Type B pancreatic cell (in vitro differentiated cells): Measurements from ENCODE around the gene ADPRHL1. TPM values are rescaled to one million over a fixed set of nuclear protein-coding genes. Genes with fewer than 3 reads are reported as not detected.

Source experiments
- DNase-seq: peaks from one replicate; pipeline ENCODE4 v3.0.0; 2021; ENCODE audit warnings: mixed read lengths; ENCODE audit not compliant: unreplicated experiment; ENCODE audit errors: extremely low spot score
- H3K27ac Mint-ChIP-seq: 2 replicates; pipeline ENCODE4 v1.8.0; 2021; ENCODE audit warnings: mild to moderate bottlenecking, mixed read lengths
- H3K27me3 Mint-ChIP-seq: 2 replicates; pipeline ENCODE4 v1.8.0; 2021; ENCODE audit warnings: mixed read lengths
- H3K36me3 Mint-ChIP-seq: 2 replicates; pipeline ENCODE4 v1.8.0; 2021; ENCODE audit warnings: mixed read lengths
- H3K4me1 Mint-ChIP-seq: one replicate; pipeline ENCODE4 v1.8.0; 2021; ENCODE audit warnings: mixed read lengths; ENCODE audit not compliant: unreplicated experiment
- H3K4me3 Mint-ChIP-seq: 2 replicates; pipeline ENCODE4 v1.8.0; 2021; ENCODE audit warnings: mild to moderate bottlenecking, mixed read lengths
- H3K9me3 Mint-ChIP-seq: 2 replicates; pipeline ENCODE4 v1.8.0; 2021; ENCODE audit warnings: mixed read lengths
- total RNA-seq: library from RNA; stranded (reverse); gene quantifications from 2 replicates; pipeline ENCODE4 v1.2.1, GENCODE V29; 2021; ENCODE audit warnings: low replicate concordance
- TF ChIP-seq, protein P1 (sequence below): fragments of 200-600 bp; sonication (generic); conservative IDR thresholded peaks from 2 replicates; pipeline ENCODE4 v1.5.0; 2021; ENCODE audit warnings: antibody characterized with exemption, mild to moderate bottlenecking

ADPRHL1 gene
- total RNA-seq, 1 donor from 2014 or later: 4.1 TPM

DNA sequence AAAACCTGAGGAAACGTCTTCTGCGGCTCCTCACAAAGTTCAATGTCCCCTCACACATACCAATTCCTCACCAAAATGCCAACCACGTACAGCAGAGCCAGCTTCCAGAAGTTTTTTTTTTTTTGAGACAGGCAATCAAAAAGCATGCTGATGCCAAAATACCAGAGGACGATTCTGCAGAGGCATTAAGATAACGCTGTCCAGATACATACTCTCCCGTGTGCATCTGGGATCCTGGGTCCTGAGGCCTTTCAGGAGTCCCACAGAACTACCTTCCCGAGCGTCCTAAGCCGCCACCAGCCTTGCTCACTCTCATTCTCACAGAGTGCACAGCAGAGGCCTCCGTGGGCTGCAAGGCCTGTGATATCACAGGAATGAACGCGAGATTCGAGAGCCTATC is 32.3 kb upstream of the ADPRHL1 start:
- peaks cover 51% of the 10 kb centered on the region for H3K4me1 Mint-ChIP-seq
- H3K36me3 Mint-ChIP-seq: peaks cover 5% of the 10 kb centered on the region
- H3K9me3 Mint-ChIP-seq: no peaks in the 10 kb centered on the region
- no peak overlapping the region for H3K27ac Mint-ChIP-seq
- H3K4me3 Mint-ChIP-seq: no peak overlapping the region
- no peak for DNase-seq
- TF ChIP-seq, protein P1, sequence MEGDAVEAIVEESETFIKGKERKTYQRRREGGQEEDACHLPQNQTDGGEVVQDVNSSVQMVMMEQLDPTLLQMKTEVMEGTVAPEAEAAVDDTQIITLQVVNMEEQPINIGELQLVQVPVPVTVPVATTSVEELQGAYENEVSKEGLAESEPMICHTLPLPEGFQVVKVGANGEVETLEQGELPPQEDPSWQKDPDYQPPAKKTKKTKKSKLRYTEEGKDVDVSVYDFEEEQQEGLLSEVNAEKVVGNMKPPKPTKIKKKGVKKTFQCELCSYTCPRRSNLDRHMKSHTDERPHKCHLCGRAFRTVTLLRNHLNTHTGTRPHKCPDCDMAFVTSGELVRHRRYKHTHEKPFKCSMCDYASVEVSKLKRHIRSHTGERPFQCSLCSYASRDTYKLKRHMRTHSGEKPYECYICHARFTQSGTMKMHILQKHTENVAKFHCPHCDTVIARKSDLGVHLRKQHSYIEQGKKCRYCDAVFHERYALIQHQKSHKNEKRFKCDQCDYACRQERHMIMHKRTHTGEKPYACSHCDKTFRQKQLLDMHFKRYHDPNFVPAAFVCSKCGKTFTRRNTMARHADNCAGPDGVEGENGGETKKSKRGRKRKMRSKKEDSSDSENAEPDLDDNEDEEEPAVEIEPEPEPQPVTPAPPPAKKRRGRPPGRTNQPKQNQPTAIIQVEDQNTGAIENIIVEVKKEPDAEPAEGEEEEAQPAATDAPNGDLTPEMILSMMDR: no peak
- H3K27me3 Mint-ChIP-seq: no peaks in the 10 kb centered on the region

DNA sequence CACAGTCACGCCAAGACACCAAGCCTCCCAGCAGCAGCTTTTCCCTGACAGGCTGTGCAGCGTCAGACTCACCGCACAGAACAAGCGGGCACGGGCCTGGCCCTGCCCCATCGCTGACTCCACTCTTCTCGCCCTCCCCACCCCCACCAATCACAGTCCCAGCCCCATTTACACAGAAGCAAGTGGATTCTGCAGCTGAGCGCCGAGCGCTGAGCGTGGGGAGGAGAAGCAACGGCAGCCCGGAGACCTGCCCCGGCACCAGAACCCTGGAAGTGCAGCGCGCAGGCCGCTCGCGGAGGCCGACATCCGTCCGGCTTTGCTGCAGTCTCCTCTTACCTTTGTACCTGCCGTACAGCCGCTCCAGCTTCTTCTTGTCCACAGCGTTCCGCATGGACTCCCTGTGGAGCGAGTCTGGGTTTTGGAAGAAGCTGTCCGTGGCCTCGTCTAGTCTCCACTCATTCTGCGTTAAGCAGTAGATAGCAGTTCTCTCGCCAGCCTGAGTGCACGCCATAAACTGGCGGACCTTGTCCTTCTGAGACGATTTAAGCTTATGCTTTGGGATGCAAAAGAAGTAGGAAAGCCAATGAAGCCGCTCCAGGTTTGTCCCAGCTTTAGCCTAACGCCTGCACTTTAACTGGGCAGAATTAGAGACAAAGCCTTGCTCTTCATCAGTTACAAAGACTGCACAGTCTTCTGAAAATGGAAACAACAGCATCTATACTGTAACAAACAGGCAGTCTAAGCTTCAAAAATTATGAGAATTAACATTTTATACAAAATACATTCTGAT is 30.4 kb upstream of the ADPRHL1 start:
- DNase-seq: no peak
- H3K9me3 Mint-ChIP-seq: no peaks in the 10 kb centered on the region
- H3K27ac Mint-ChIP-seq: no peak overlapping the region
- no peak overlapping the region for H3K4me3 Mint-ChIP-seq
- H3K36me3 Mint-ChIP-seq: peaks cover 16% of the 10 kb centered on the region
- TF ChIP-seq, protein P1: no peak
- H3K4me1 Mint-ChIP-seq: peaks cover 38% of the 10 kb centered on the region
- H3K27me3 Mint-ChIP-seq: no peaks in the 10 kb centered on the region

DNA sequence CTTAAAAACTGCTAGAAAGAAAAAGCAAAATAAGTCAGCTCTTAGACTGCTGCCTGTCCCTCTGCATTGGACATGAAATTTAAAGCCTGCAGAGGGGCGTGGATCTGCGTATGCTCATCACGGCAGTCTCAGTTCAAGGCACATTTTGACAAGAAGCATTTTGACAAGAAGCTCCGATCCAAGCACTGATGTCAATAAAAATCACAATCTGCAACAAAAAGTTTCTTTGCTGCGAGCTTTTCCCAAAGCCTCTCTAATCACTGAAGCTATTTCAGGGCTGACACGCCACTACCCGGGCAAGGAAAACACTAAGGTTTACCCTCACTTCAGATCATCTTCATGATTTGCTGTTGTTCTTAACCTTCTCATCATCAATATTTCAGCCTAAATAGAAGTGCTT is 29.8 kb upstream of the ADPRHL1 start:
- no peaks in the 10 kb centered on the region for H3K27me3 Mint-ChIP-seq

DNA sequence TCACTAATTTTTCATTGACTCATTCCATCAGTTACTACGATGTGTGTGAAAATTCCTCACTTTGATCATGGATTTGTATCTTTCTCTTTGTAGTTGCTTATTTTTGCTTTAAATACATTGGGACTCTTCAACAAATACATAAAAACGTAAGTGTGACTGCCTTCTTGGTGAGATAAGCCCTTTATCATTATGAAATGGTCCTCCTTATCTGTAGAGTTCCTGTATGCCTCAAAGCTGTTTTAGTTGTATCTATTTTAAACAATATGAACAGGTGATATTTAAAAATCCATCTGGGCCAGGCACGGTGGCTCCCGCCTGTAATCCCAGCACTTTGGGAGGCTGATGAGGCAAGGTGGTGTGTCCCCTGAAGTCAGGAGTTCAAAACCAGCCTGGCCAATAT is 25.9 kb upstream of the ADPRHL1 start:
- H3K36me3 Mint-ChIP-seq: peaks cover 47% of the 10 kb centered on the region

More for the DNA sequence above, 29.8 kb upstream of the ADPRHL1 start:
- no peak for DNase-seq
- Mint-ChIP-seq H3K36me3 (peaks cover 22% of the 10 kb centered on the region), H3K27ac (no peak overlapping the region), H3K9me3 (no peaks in the 10 kb centered on the region), H3K4me3 (no peak overlapping the region), H3K4me1 (peaks cover 32% of the 10 kb centered on the region)
- TF ChIP-seq, protein P1: no peak

DNA sequence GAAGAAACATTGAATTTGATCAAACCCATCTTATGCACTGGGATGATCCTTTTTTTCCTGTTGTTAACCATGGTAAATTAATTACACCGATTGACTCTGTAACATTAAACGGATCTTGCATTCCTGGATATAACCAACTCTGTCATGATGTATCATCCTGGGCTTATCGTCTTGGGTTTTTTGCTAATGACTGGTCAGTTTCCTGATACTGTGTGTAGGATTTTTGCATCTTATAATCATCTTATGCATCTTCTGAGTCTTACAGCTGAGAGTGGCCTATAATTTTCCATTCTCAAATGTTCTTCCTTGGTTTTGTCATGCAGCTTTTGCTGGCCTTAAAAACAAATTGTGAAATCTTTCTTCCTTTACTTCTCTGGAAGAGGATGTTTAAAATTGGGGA is 24.4 kb upstream of the ADPRHL1 start:
- Mint-ChIP-seq H3K36me3 (peaks cover 44% of the 10 kb centered on the region), H3K9me3 (no peaks in the 10 kb centered on the region), H3K4me3 (no peak overlapping the region), H3K27ac (no peak overlapping the region), H3K27me3 (no peaks in the 10 kb centered on the region), H3K4me1 (no peaks in the 10 kb centered on the region)
- TF ChIP-seq, protein P1: no peak
- no peak for DNase-seq

More for the DNA sequence above, 25.9 kb upstream of the ADPRHL1 start:
- no peaks in the 10 kb centered on the region for H3K27me3 Mint-ChIP-seq
- no peak overlapping the region for H3K4me3 Mint-ChIP-seq
- no peak for DNase-seq
- no peak overlapping the region for H3K27ac Mint-ChIP-seq
- H3K9me3 Mint-ChIP-seq: no peaks in the 10 kb centered on the region
- TF ChIP-seq, protein P1: no peak
- peaks cover 8% of the 10 kb centered on the region for H3K4me1 Mint-ChIP-seq
